B cell (primary cell): ENCODE data around the gene GBE1. TPM values are rescaled to one million over a fixed set of nuclear protein-coding genes. Genes with fewer than 3 reads are reported as not detected.

ENCODE experiments used
- ATAC-seq: fragments of 200-7000 bp; cut with Tn5 transposase; one replicate; pipeline ENCODE4 v1.10.0; 2021; ENCODE audit warnings: low read depth, mild to moderate bottlenecking, moderate number of reproducible peaks, moderate library complexity
- CTCF ChIA-PET: fragments of 350-600 bp; sonication (Branson Sonifier 250); formaldehyde crosslinking; loops from one replicate; lab custom pipeline; 2021; ENCODE audit warnings: antibody characterized with exemption, inconsistent platforms; lab: Charles Lee
- POLR2A ChIA-PET: fragments of 350-600 bp; sonication (Branson Sonifier 250); formaldehyde crosslinking; loops from one replicate; lab custom pipeline; 2021; ENCODE audit warnings: antibody characterized with exemption; lab: Charles Lee
- DNase-seq: peaks from one replicate; pipeline ENCODE4 v3.0.0; 2013
- H2AFZ ChIP-seq: 2 replicates; pipeline ENCODE4 v1.6.1; 2012; ENCODE audit warnings: mild to moderate bottlenecking, low read depth, low read length; ENCODE audit not compliant: insufficient read depth, poor library complexity, severe bottlenecking
- H3K27ac ChIP-seq, 2 donors: 1 replicate in 1 of 2; 2 replicates in 1 of 2; pipeline ENCODE4 v1.5.1; 2012 to 2013; ENCODE audit warnings: low read length in 2 of 2, mild to moderate bottlenecking in 2 of 2, moderate library complexity in 1 of 2
- H3K27me3 ChIP-seq, 4 experiments: fragments of 200-600 bp in 1 of 4; sonication (generic) in 1 of 4; replicated peaks in 1 of 4; 1 replicate in 2 of 4; 2 replicates in 2 of 4; pipeline versions ENCODE4 v1.6.1 to v1.7.0; 2013 to 2016; ENCODE audit warnings: low read length in 3 of 4, mild to moderate bottlenecking in 2 of 4, mixed read lengths in 1 of 4, moderate library complexity in 1 of 4; ENCODE audit not compliant: insufficient read depth in 4 of 4, control insufficient read depth in 3 of 4; ENCODE audit errors: control extremely low read depth in 1 of 4
- H3K36me3 ChIP-seq, 2 experiments: replicated peaks in 1 of 2; 1 replicate in 1 of 2; 2 replicates in 1 of 2; pipeline versions ENCODE4 v1.6.1 to v1.7.1; 2013; ENCODE audit warnings: low read length in 1 of 2; ENCODE audit not compliant: insufficient read depth in 2 of 2, control insufficient read depth in 1 of 2; ENCODE audit errors: control extremely low read depth in 1 of 2, extremely low read depth in 1 of 2
- H3K4me1 ChIP-seq, 2 donors: fragments of 200-600 bp in 1 of 2; sonication (generic) in 1 of 2; 1 replicate in 1 of 2; 2 replicates in 1 of 2; pipeline versions ENCODE4 v1.5.1 to v1.6.1; 2013 to 2017; ENCODE audit warnings: low read length in 2 of 2; ENCODE audit not compliant: control insufficient read depth in 2 of 2, insufficient read depth in 2 of 2
- H3K4me2 ChIP-seq: replicated peaks from 2 replicates; pipeline ENCODE3; 2012; ENCODE audit warnings: mild to moderate bottlenecking, low read depth, low read length; ENCODE audit not compliant: poor library complexity, severe bottlenecking
- H3K4me3 ChIP-seq, 5 experiments: fragments of 200-600 bp in 1 of 5; sonication (generic) in 1 of 5; 1 replicate in 3 of 5; 2 replicates in 2 of 5; pipeline versions ENCODE4 v1.5.1 to v1.7.0; 2011 to 2016; ENCODE audit warnings: low read length in 4 of 5, mild to moderate bottlenecking in 4 of 5, low read depth in 2 of 5, control low read depth in 1 of 5, moderate library complexity in 1 of 5; ENCODE audit not compliant: insufficient read depth in 1 of 5; ENCODE audit errors: control extremely low read depth in 1 of 5, extremely low read depth in 1 of 5
- H3K79me2 ChIP-seq: fragments of 200-600 bp; sonication (generic); one replicate; pipeline ENCODE4 v1.6.0; 2016; ENCODE audit warnings: low read length; ENCODE audit not compliant: control insufficient read depth, insufficient read depth
- H3K9ac ChIP-seq: fragments of 200-600 bp; sonication (generic); 2 replicates; pipeline ENCODE4 v1.6.1; 2017; ENCODE audit warnings: mild to moderate bottlenecking, low read length, moderate library complexity
- H3K9me3 ChIP-seq, 3 donors: one replicate each; pipeline versions ENCODE4 v1.6.1 to v1.7.1; 2013; ENCODE audit warnings: low read length in 2 of 3; ENCODE audit not compliant: control insufficient read depth in 2 of 3, insufficient read depth in 1 of 3; ENCODE audit errors: control extremely low read depth in 1 of 3
- H4K20me1 ChIP-seq: 2 replicates; pipeline ENCODE4 v1.6.0; 2012; ENCODE audit warnings: mild to moderate bottlenecking, low read length; ENCODE audit not compliant: insufficient read depth, control insufficient read depth, poor library complexity, severe bottlenecking
- H3K27ac Mint-ChIP-seq: one replicate; pipeline ENCODE4 v1.8.0; 2021; ENCODE audit warnings: mixed read lengths
- H3K27me3 Mint-ChIP-seq: one replicate; pipeline ENCODE4 v1.8.0; 2021; ENCODE audit warnings: mixed read lengths
- H3K4me1 Mint-ChIP-seq: one replicate; pipeline ENCODE4 v1.8.0; 2021; ENCODE audit warnings: mixed read lengths
- H3K4me3 Mint-ChIP-seq: one replicate; pipeline ENCODE4 v1.8.0; 2021; ENCODE audit warnings: mixed read lengths
- H3K9me3 Mint-ChIP-seq: one replicate; pipeline ENCODE4 v1.8.0; 2022; ENCODE audit warnings: mixed read lengths; ENCODE audit not compliant: insufficient read depth
- CTCF ChIP-seq: fragments of 200-600 bp; IDR thresholded peaks from one replicate; pipeline ENCODE4 v1.8.0; 2022; ENCODE audit warnings: antibody characterized with exemption, mild to moderate bottlenecking
- EZH2 ChIP-seq: IDR thresholded peaks from 2 replicates; pipeline ENCODE4 v1.6.1; 2012; ENCODE audit warnings: borderline replicate concordance, low read depth, mild to moderate bottlenecking, moderate library complexity, low read length; ENCODE audit not compliant: insufficient read depth, poor library complexity, severe bottlenecking
- WGBS: methylation state at CpG from one replicate; pipeline ENCODE4 v1.1.5; 2013; ENCODE audit warnings: missing lambda C conversion rate; ENCODE audit not compliant: insufficient coverage; 5-methylcytosine and 5-hydroxymethylcytosine counted together
- intact Hi-C: fragments of 100-400 bp; cut with micrococcal nuclease; formaldehyde crosslinking; loops from one replicate; pipeline ENCODE4 v1.10.0; 2022
- polyA plus RNA-seq: library from polyadenylated mRNA; depleted of rRNA; stranded (reverse); fragments of >200 nt; gene quantifications from 2 replicates; pipeline ENCODE4 v1.2.3, GENCODE V29; 2012
- total RNA-seq, 2 donors: library from RNA; stranded (reverse); fragments of 120-200 nt in 1 of 2; gene quantifications; 1 replicate in 1 of 2; 2 replicates in 1 of 2; pipeline versions ENCODE4 v1.2.3 to v1.2.4, GENCODE V29; 2013 to 2022

Gene GBE1
- total and polyA plus RNA-seq, 2 donors (not counting 1 experiment from before 2014, with no cell fraction given) = 3.4 to 20.8 TPM

- WGBS = 100% methylated on average over 2 of the region's 2 CpGs
- ChIA-PET POLR2A (no interaction called here), CTCF (no interaction called here)
- Mint-ChIP-seq H3K27me3 (no peaks in the 10 kb centered on the region), H3K4me1 (no peaks in the 10 kb centered on the region), H3K9me3 (peaks cover 3% of the 10 kb centered on the region), H3K27ac (no peak overlapping the region), H3K4me3 (no peak overlapping the region)
- no peaks in the 10 kb centered on the region for H4K20me1 ChIP-seq
- no peaks in the 10 kb centered on the region for H3K79me2 ChIP-seq
- H3K27me3 ChIP-seq = no peaks in the 10 kb centered on the region
- intact Hi-C loops = no loop called here
- H2AFZ ChIP-seq = no peak overlapping the region
- H3K36me3 ChIP-seq = peaks cover 0 to 11% of the 10 kb centered on the region in 2 experiments
- ATAC-seq = no peak
- H3K9me3 ChIP-seq = peaks cover 0 to 7% (median 0%) of the 10 kb centered on the region in 3 donors
- TF ChIP-seq EZH2 = no peak
- TF ChIP-seq CTCF = no peak
- DNase-seq = no peak
- H3K4me3 ChIP-seq = no peak overlapping the region
- no peak overlapping the region for H3K9ac ChIP-seq
- no peak overlapping the region for H3K4me2 ChIP-seq
- H3K27ac ChIP-seq = no peak overlapping the region
- no peaks in the 10 kb centered on the region for H3K4me1 ChIP-seq
These were observed 230.2 kb downstream of the GBE1 start for GRCh38 chr3:81531263-81531662.

- DNase-seq (no peak), ATAC-seq (no peak)
- Histone ChIP-seq H3K4me1 (no peaks in the 10 kb centered on the region), H3K4me2 (no peak overlapping the region), H3K9me3 (peaks cover 0 to 7% (median 0%) of the 10 kb centered on the region in 3 donors), H3K27ac (no peak overlapping the region), H3K79me2 (no peaks in the 10 kb centered on the region), H4K20me1 (no peaks in the 10 kb centered on the region), H2AFZ (no peak overlapping the region), H3K9ac (no peak overlapping the region), H3K36me3 (peaks cover 0 to 11% of the 10 kb centered on the region in 2 experiments), H3K27me3 (no peaks in the 10 kb centered on the region), H3K4me3 (no peak overlapping the region)
- TF ChIP-seq EZH2 = no peak
- no peak for TF ChIP-seq CTCF
- ChIA-PET POLR2A (no interaction called here), CTCF (no interaction called here)
- H3K27ac Mint-ChIP-seq = no peak overlapping the region
- no peaks in the 10 kb centered on the region for H3K4me1 Mint-ChIP-seq
- peaks cover 3% of the 10 kb centered on the region for H3K9me3 Mint-ChIP-seq
- H3K4me3 Mint-ChIP-seq = no peak overlapping the region
- intact Hi-C loops = no loop called here
- H3K27me3 Mint-ChIP-seq = no peaks in the 10 kb centered on the region
- WGBS = 100% methylated on average over 1 of the region's 4 CpGs
These were observed 231.1 kb downstream of the GBE1 start for GRCh38 chr3:81530180-81530939.
